Stomach (tissue), 9 donors: ENCODE measurements around the gene TCF3. TPM values are rescaled to one million over a fixed set of nuclear protein-coding genes. Genes with fewer than 3 reads are reported as not detected.

Experiments
- DNase-seq, 2 donors: peaks; one replicate each; pipeline versions ENCODE4 v3.0.0 to v3.0.0-alpha.2; 2013 to 2019
- H3K27ac ChIP-seq, 5 donors: fragments of 200-600 bp in 4 of 5; sonication (generic) in 4 of 5; one replicate each; pipeline ENCODE4 v1.5.1; 2013 to 2019; ENCODE audit warnings: mild to moderate bottlenecking in 1 of 5, moderate library complexity in 1 of 5
- H3K27me3 ChIP-seq, 3 donors: fragments of 200-600 bp; sonication (generic); one replicate each; pipeline ENCODE4 v1.5.1; 2017 to 2019; ENCODE audit warnings: mixed run types in 1 of 3
- H3K36me3 ChIP-seq, 4 donors: fragments of 200-600 bp; sonication (generic); 1 replicate in 3 of 4; 2 replicates in 1 of 4; pipeline ENCODE4 v1.5.1; 2016 to 2019
- H3K4me1 ChIP-seq, 4 donors: fragments of 200-600 bp; sonication (generic); one replicate each; pipeline ENCODE4 v1.5.1; 2016 to 2019
- H3K4me3 ChIP-seq, 4 donors: fragments of 200-600 bp; sonication (generic) in 3 of 4; one replicate each; pipeline ENCODE4 v1.5.1; 2016 to 2019; ENCODE audit warnings: mild to moderate bottlenecking in 1 of 4
- H3K9me3 ChIP-seq, 4 donors: fragments of 200-600 bp; sonication (generic); one replicate each; pipeline ENCODE4 v1.5.1; 2016 to 2019
- EP300 ChIP-seq: sonication (generic); formaldehyde crosslinking; IDR thresholded peaks from one replicate; pipeline ENCODE4 v1.6.1; 2017; ENCODE audit warnings: antibody characterized with exemption
- POLR2A ChIP-seq, 4 donors: fragments of 450-650 bp; IDR thresholded peaks; one replicate each; pipeline ENCODE4 v1.6.1; 2016; ENCODE audit warnings: antibody characterized with exemption in 4 of 4, control low read depth in 2 of 4, mild to moderate bottlenecking in 1 of 4, moderate library complexity in 1 of 4
- POLR2AphosphoS5 ChIP-seq, 3 donors: sonication (generic); formaldehyde crosslinking; IDR thresholded peaks; one replicate each; pipeline ENCODE4 v1.6.1; 2016; ENCODE audit warnings: antibody characterized with exemption in 3 of 3
- WGBS, 5 donors: extraction: QIAGEN DNeasy Blood & Tissue Kit in 3 of 5; methylation state at CpG; one replicate each; pipeline versions ENCODE4 v1.1.5 to v1.1.7; 2013 to 2018; 5-methylcytosine and 5-hydroxymethylcytosine counted together
- intact Hi-C: fragments of 100-400 bp; cut with DNase I; formaldehyde crosslinking; loops from one replicate; pipeline ENCODE4 v1.15.1; 2023; ENCODE audit warnings: low total_unique reads
- polyA plus RNA-seq, 3 donors: library from polyadenylated mRNA; stranded (reverse); fragments of 200-250 nt; gene quantifications; one replicate each; pipeline ENCODE4 v1.2.3, GENCODE V29; 2013
- total RNA-seq, 5 donors: library from RNA; depleted of rRNA; stranded (reverse); fragments of >200 nt; gene quantifications; one replicate each; pipeline versions ENCODE4 v1.1.0 to v1.2.3, GENCODE V29; 2014 to 2016
- TF ChIP-seq, protein P1 (sequence below), 7 experiments: fragments of 450-650 bp in 4 of 7; fragments of 200-600 bp in 3 of 7; sonication (generic) in 3 of 7; IDR thresholded peaks; one replicate each; pipeline ENCODE4 v1.5.1; 2016 to 2019; ENCODE audit warnings: antibody characterized with exemption in 7 of 7, control low read depth in 2 of 7, mild to moderate bottlenecking in 1 of 7
- donor health status: healthy with polysubstance abuse.
- donor health status: Bipolar disorder and iron deficiency.
- donor health status: healthy.

TCF3 gene
- total and polyA plus RNA-seq, 8 donors, result 12.8 to 90.2 (median 34.1) TPM

DNA sequence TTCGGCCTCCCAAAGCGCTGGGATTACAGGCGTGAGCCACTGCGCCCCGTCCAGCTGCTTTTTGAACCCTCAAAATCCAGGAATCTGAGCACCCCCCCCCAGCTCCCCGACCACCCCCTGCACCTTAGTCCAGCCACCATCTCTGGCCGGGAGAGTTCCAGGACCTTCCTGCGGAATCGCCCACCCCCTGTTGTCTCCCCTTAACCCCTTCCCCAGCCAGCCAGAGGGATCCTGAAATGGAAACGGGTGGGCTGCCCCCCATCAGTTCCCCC is 59.0 kb downstream of the TCF3 start:
- intact Hi-C loops, result no loop called here
- Histone ChIP-seq H3K4me1 (peaks cover 22 to 39% (median 35%) of the 10 kb centered on the region in 4 donors), H3K36me3 (peaks cover 23 to 39% (median 35%) of the 10 kb centered on the region in 4 donors), H3K27me3 (no peaks in the 10 kb centered on the region), H3K27ac (peak overlapping the region in 4 of 5 donors; percentile 77 to 99 (median 88)), H3K9me3 (no peaks in the 10 kb centered on the region), H3K4me3 (peak overlapping the region; percentile 65 to 96 (median 78))
- TF ChIP-seq POLR2AphosphoS5 (IDR thresholded peaks at IDR 0.05), result no peak
- TF ChIP-seq, protein P1, sequence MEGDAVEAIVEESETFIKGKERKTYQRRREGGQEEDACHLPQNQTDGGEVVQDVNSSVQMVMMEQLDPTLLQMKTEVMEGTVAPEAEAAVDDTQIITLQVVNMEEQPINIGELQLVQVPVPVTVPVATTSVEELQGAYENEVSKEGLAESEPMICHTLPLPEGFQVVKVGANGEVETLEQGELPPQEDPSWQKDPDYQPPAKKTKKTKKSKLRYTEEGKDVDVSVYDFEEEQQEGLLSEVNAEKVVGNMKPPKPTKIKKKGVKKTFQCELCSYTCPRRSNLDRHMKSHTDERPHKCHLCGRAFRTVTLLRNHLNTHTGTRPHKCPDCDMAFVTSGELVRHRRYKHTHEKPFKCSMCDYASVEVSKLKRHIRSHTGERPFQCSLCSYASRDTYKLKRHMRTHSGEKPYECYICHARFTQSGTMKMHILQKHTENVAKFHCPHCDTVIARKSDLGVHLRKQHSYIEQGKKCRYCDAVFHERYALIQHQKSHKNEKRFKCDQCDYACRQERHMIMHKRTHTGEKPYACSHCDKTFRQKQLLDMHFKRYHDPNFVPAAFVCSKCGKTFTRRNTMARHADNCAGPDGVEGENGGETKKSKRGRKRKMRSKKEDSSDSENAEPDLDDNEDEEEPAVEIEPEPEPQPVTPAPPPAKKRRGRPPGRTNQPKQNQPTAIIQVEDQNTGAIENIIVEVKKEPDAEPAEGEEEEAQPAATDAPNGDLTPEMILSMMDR (IDR thresholded peaks at IDR 0.05), result no peak
- no peak for TF ChIP-seq POLR2A (IDR thresholded peaks at IDR 0.05)
- TF ChIP-seq EP300, result no peak
- DNase-seq, result no peak
- WGBS, 5 donors, result 49 to 66% (median 51%) methylated on average over 5 to 10 of the region's 10 CpGs

DNA sequence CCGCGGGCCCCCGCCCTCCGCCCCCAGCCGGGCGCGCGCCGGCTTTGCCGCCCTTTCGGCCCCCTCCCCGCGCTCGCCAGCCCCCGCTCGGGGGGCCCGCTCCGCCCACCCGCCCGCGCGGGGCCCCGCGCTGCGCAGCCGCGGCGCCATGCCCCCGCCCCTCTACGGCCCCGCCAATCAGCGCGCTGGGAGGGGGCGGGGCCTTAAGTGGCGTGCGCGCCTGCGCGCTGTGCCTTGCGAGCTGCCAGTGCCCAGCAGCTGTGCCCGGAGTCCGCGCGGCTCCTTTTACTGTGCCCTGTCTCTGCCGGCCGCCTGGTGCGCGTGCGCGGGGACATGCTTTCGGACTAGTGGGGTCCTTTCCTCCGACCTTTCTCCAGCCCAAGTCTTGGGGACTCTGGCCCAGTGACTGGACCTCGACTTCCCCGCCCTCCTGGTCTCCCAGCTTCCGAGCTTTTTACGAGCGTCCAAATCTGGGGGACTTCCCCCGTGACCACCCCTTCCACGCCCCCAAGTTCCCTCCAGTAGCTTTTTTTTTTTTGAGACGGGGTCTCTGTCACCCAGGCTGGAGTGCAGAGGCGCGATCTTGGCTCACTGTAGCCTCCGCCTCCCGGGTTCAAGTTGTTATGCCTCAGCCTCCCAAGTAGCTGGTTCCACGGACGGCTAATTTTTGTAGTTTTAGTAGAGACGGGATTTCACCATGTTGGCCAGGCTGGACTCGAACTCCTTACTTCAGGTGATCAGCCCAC is 59.5 kb downstream of the TCF3 start, which contains the start of gene MBD3:
TSS of gene MBD3 (minus strand) at position 111 of the 746 bp plus-strand sequence. CDS start 234 bp downstream, outside the sequence.
- TF ChIP-seq POLR2AphosphoS5 (IDR thresholded peaks at IDR 0.05) (peak; percentile 54 to 85 (median 67)), POLR2A (IDR thresholded peaks at IDR 0.05) (no peak)
- TF ChIP-seq, protein P1 (IDR thresholded peaks at IDR 0.05), result peak in 2 of 7 experiments; percentile 23 to 38
- peak; percentile 95 to 98 for DNase-seq
- Histone ChIP-seq H3K4me1 (peaks cover 22 to 41% (median 36%) of the 10 kb centered on the region in 4 donors), H3K9me3 (no peaks in the 10 kb centered on the region), H3K36me3 (peaks cover 18 to 34% (median 30%) of the 10 kb centered on the region in 4 donors), H3K27ac (peak within 1 kb of the TSS; percentile 91 to 99 (median 96)), H3K4me3 (peak within 1 kb of the TSS; percentile 72 to 96 (median 87)), H3K27me3 (no peaks in the 10 kb centered on the region)
- intact Hi-C loops, result no loop called here
- WGBS, 5 donors, result 1 to 5% (median 2%) methylated on average over 17 to 68 of the region's 68 CpGs

DNA sequence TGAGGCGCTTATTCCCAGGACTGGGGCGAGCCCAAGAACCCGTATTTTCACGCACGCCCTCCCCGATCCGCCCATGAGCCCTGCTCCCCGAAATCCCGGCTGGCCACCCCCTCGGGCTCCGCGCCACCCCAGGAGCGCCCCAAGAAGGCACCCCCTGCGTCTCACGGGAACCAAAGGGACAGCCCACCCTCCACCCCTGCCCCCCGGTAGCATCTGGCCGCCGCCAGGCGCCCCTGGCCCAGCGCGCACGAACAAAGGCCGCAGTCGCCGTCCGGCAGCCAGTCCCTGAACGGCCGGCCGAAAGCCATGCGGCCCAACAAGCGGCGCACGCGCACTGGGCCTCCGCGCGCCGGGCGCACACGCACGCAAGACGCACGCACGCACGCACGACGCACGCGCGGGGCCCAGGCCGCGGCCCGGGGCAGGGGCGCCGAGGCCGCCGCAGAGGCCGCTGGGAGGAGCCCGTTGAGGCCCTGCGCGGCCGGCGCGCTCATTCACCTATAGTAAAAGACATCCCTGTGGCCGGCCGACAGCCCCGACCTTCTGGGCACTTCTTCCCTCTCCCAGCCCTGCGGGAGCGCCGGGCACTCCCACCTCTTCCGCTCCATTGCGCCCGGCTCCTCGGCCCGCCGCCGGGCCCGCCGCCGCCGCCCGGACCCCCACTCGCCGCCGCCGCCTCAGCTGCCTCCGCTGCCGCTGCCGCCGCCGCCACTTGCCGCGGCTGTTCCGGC is 60.2 kb downstream of the TCF3 start:
- H3K27ac ChIP-seq, result peak overlapping the region; percentile 91 to 99 (median 96)
- H3K27me3 ChIP-seq, result no peaks in the 10 kb centered on the region
- H3K9me3 ChIP-seq, result no peaks in the 10 kb centered on the region
- TF ChIP-seq POLR2A (IDR thresholded peaks at IDR 0.05) (peak in 1 of 4 donors; percentile 22), POLR2AphosphoS5 (IDR thresholded peaks at IDR 0.05) (peak; percentile 72 to 93 (median 77))
- TF ChIP-seq, protein P1 (IDR thresholded peaks at IDR 0.05), result no peak
- intact Hi-C loops, result no loop called here
- peak; percentile 89 to 97 for DNase-seq
- WGBS, 5 donors, result 0 to 3% (median 0%) methylated on average over 1 to 92 of the region's 94 CpGs
- peaks cover 11 to 27% (median 23%) of the 10 kb centered on the region in 4 donors for H3K36me3 ChIP-seq
- peaks cover 22 to 47% (median 39%) of the 10 kb centered on the region in 4 donors for H3K4me1 ChIP-seq
- H3K4me3 ChIP-seq, result peak overlapping the region; percentile 72 to 96 (median 87)

DNA sequence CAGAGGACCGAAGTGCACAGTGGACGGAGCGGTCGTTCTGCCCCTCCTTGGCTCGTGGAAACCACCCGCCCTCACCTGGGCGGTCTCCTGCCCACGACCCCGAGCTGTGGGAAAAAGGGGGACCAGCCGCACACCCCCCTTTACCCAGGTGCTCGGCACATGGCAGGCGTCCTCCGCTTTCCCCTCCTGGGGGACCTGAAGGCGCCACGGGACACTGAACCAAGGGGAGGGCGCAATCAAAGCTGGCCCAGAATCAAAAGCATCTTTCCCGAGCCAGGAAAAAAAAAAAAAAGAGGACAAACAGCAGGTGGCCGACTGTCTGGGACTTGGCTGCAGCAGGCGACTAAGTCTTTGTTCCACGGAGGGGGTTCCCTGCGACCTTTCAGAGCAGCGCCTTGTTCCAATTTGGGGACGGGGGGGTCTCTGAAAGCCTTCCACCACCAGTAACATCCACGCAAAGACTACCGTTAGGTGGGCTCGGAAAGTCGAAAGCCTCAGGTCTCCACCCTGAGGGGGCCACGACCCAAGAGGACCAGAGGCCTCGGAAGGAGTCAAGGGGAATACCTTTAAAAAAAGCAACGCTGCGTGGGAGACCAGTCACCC is 60.9 kb downstream of the TCF3 start:
- intact Hi-C loops, result no loop called here
- peak in 1 of 2 donors; percentile 44 for DNase-seq
- no peaks in the 10 kb centered on the region for H3K9me3 ChIP-seq
- TF ChIP-seq, protein P1 (IDR thresholded peaks at IDR 0.05), result no peak
- no peak for TF ChIP-seq POLR2AphosphoS5 (IDR thresholded peaks at IDR 0.05)
- no peak for TF ChIP-seq POLR2A (IDR thresholded peaks at IDR 0.05)
- no peak for TF ChIP-seq EP300
- WGBS, 5 donors, result 1 to 2% (median 1%) methylated on average over 29 to 31 of the region's 31 CpGs
- peaks cover 4 to 20% (median 16%) of the 10 kb centered on the region in 4 donors for H3K36me3 ChIP-seq
- H3K27me3 ChIP-seq, result no peaks in the 10 kb centered on the region
- H3K4me3 ChIP-seq, result peak overlapping the region; percentile 72 to 96 (median 87)
- H3K4me1 ChIP-seq, result peaks cover 22 to 47% (median 40%) of the 10 kb centered on the region in 4 donors
- peak overlapping the region; percentile 91 to 99 (median 96) for H3K27ac ChIP-seq
